B cell (primary cell): ENCODE data around the gene RBM38. TPM values are rescaled to one million over a fixed set of nuclear protein-coding genes. Genes with fewer than 3 reads are reported as not detected.

Source experiments
- ATAC-seq: fragments of 200-7000 bp; cut with Tn5 transposase; one replicate; pipeline ENCODE4 v1.10.0; 2021; ENCODE audit warnings: low read depth, mild to moderate bottlenecking, moderate number of reproducible peaks, moderate library complexity
- CTCF ChIA-PET: fragments of 350-600 bp; sonication (Branson Sonifier 250); formaldehyde crosslinking; loops from one replicate; lab custom pipeline; 2021; ENCODE audit warnings: antibody characterized with exemption, inconsistent platforms; lab: Charles Lee
- POLR2A ChIA-PET: fragments of 350-600 bp; sonication (Branson Sonifier 250); formaldehyde crosslinking; loops from one replicate; lab custom pipeline; 2021; ENCODE audit warnings: antibody characterized with exemption; lab: Charles Lee
- DNase-seq: peaks from one replicate; pipeline ENCODE4 v3.0.0; 2013
- H2AFZ ChIP-seq: 2 replicates; pipeline ENCODE4 v1.6.1; 2012; ENCODE audit warnings: mild to moderate bottlenecking, low read depth, low read length; ENCODE audit not compliant: insufficient read depth, poor library complexity, severe bottlenecking
- H3K27ac ChIP-seq, 2 donors: 1 replicate in 1 of 2; 2 replicates in 1 of 2; pipeline ENCODE4 v1.5.1; 2012 to 2013; ENCODE audit warnings: low read length in 2 of 2, mild to moderate bottlenecking in 2 of 2, moderate library complexity in 1 of 2
- H3K27me3 ChIP-seq, 4 experiments: fragments of 200-600 bp in 1 of 4; sonication (generic) in 1 of 4; replicated peaks in 1 of 4; 1 replicate in 2 of 4; 2 replicates in 2 of 4; pipeline versions ENCODE4 v1.6.1 to v1.7.0; 2013 to 2016; ENCODE audit warnings: low read length in 3 of 4, mild to moderate bottlenecking in 2 of 4, mixed read lengths in 1 of 4, moderate library complexity in 1 of 4; ENCODE audit not compliant: insufficient read depth in 4 of 4, control insufficient read depth in 3 of 4; ENCODE audit errors: control extremely low read depth in 1 of 4
- H3K36me3 ChIP-seq, 2 experiments: replicated peaks in 1 of 2; 1 replicate in 1 of 2; 2 replicates in 1 of 2; pipeline versions ENCODE4 v1.6.1 to v1.7.1; 2013; ENCODE audit warnings: low read length in 1 of 2; ENCODE audit not compliant: insufficient read depth in 2 of 2, control insufficient read depth in 1 of 2; ENCODE audit errors: control extremely low read depth in 1 of 2, extremely low read depth in 1 of 2
- H3K4me1 ChIP-seq, 2 donors: fragments of 200-600 bp in 1 of 2; sonication (generic) in 1 of 2; 1 replicate in 1 of 2; 2 replicates in 1 of 2; pipeline versions ENCODE4 v1.5.1 to v1.6.1; 2013 to 2017; ENCODE audit warnings: low read length in 2 of 2; ENCODE audit not compliant: control insufficient read depth in 2 of 2, insufficient read depth in 2 of 2
- H3K4me2 ChIP-seq: replicated peaks from 2 replicates; pipeline ENCODE3; 2012; ENCODE audit warnings: mild to moderate bottlenecking, low read depth, low read length; ENCODE audit not compliant: poor library complexity, severe bottlenecking
- H3K4me3 ChIP-seq, 5 experiments: fragments of 200-600 bp in 1 of 5; sonication (generic) in 1 of 5; 1 replicate in 3 of 5; 2 replicates in 2 of 5; pipeline versions ENCODE4 v1.5.1 to v1.7.0; 2011 to 2016; ENCODE audit warnings: low read length in 4 of 5, mild to moderate bottlenecking in 4 of 5, low read depth in 2 of 5, control low read depth in 1 of 5, moderate library complexity in 1 of 5; ENCODE audit not compliant: insufficient read depth in 1 of 5; ENCODE audit errors: control extremely low read depth in 1 of 5, extremely low read depth in 1 of 5
- H3K79me2 ChIP-seq: fragments of 200-600 bp; sonication (generic); one replicate; pipeline ENCODE4 v1.6.0; 2016; ENCODE audit warnings: low read length; ENCODE audit not compliant: control insufficient read depth, insufficient read depth
- H3K9ac ChIP-seq: fragments of 200-600 bp; sonication (generic); 2 replicates; pipeline ENCODE4 v1.6.1; 2017; ENCODE audit warnings: mild to moderate bottlenecking, low read length, moderate library complexity
- H3K9me3 ChIP-seq, 3 donors: one replicate each; pipeline versions ENCODE4 v1.6.1 to v1.7.1; 2013; ENCODE audit warnings: low read length in 2 of 3; ENCODE audit not compliant: control insufficient read depth in 2 of 3, insufficient read depth in 1 of 3; ENCODE audit errors: control extremely low read depth in 1 of 3
- H4K20me1 ChIP-seq: 2 replicates; pipeline ENCODE4 v1.6.0; 2012; ENCODE audit warnings: mild to moderate bottlenecking, low read length; ENCODE audit not compliant: insufficient read depth, control insufficient read depth, poor library complexity, severe bottlenecking
- H3K27ac Mint-ChIP-seq: one replicate; pipeline ENCODE4 v1.8.0; 2021; ENCODE audit warnings: mixed read lengths
- H3K27me3 Mint-ChIP-seq: one replicate; pipeline ENCODE4 v1.8.0; 2021; ENCODE audit warnings: mixed read lengths
- H3K4me1 Mint-ChIP-seq: one replicate; pipeline ENCODE4 v1.8.0; 2021; ENCODE audit warnings: mixed read lengths
- H3K4me3 Mint-ChIP-seq: one replicate; pipeline ENCODE4 v1.8.0; 2021; ENCODE audit warnings: mixed read lengths
- H3K9me3 Mint-ChIP-seq: one replicate; pipeline ENCODE4 v1.8.0; 2022; ENCODE audit warnings: mixed read lengths; ENCODE audit not compliant: insufficient read depth
- CTCF ChIP-seq: fragments of 200-600 bp; IDR thresholded peaks from one replicate; pipeline ENCODE4 v1.8.0; 2022; ENCODE audit warnings: antibody characterized with exemption, mild to moderate bottlenecking
- EZH2 ChIP-seq: IDR thresholded peaks from 2 replicates; pipeline ENCODE4 v1.6.1; 2012; ENCODE audit warnings: borderline replicate concordance, low read depth, mild to moderate bottlenecking, moderate library complexity, low read length; ENCODE audit not compliant: insufficient read depth, poor library complexity, severe bottlenecking
- WGBS: methylation state at CpG from one replicate; pipeline ENCODE4 v1.1.5; 2013; ENCODE audit warnings: missing lambda C conversion rate; ENCODE audit not compliant: insufficient coverage; 5-methylcytosine and 5-hydroxymethylcytosine counted together
- intact Hi-C: fragments of 100-400 bp; cut with micrococcal nuclease; formaldehyde crosslinking; loops from one replicate; pipeline ENCODE4 v1.10.0; 2022
- polyA plus RNA-seq: library from polyadenylated mRNA; depleted of rRNA; stranded (reverse); fragments of >200 nt; gene quantifications from 2 replicates; pipeline ENCODE4 v1.2.3, GENCODE V29; 2012
- total RNA-seq, 2 donors: library from RNA; stranded (reverse); fragments of 120-200 nt in 1 of 2; gene quantifications; 1 replicate in 1 of 2; 2 replicates in 1 of 2; pipeline versions ENCODE4 v1.2.3 to v1.2.4, GENCODE V29; 2013 to 2022

The RBM38 gene
- total and polyA plus RNA-seq, 2 donors (not counting 1 experiment from before 2014, with no cell fraction given): 198 to 225 TPM

DNA sequence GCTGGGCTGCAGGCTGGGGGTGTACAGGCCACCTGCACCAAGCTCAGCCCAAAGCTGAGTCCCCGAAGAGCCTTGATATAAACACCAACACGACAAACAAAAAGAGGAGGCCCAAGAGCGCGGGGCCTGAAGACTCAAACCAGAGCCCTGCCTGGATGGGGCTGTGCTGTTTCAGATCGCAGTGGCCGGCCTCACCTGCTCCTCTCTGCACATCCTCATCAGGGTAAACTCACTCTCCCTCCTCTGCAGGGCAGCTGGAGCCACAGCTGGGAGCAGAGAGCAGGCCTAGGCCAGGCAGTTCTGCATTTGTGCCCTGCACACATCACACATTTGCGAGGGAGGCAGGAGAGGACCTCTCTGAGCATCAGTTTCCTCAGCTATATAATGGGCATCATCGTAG, 3.7 kb upstream of the RBM38 start:
- no peak overlapping the region for H3K4me2 ChIP-seq
- POLR2A ChIA-PET: interaction anchor here (1.7 to 7.4 kb wide), 2 partner anchors 12 to 25 kb away, joined by 5 to 109 read pairs; no protein-coding TSS in a partner anchor
- Mint-ChIP-seq H3K4me1 (peaks cover 19% of the 10 kb centered on the region), H3K27ac (no peak overlapping the region), H3K9me3 (no peaks in the 10 kb centered on the region), H3K27me3 (no peaks in the 10 kb centered on the region), H3K4me3 (no peak overlapping the region)
- ATAC-seq: no peak
- peaks cover 22 to 30% of the 10 kb centered on the region in 2 donors for H3K4me1 ChIP-seq
- H3K9me3 ChIP-seq: no peaks in the 10 kb centered on the region
- no peak overlapping the region for H3K27ac ChIP-seq
- no peaks in the 10 kb centered on the region for H3K27me3 ChIP-seq
- no peak for TF ChIP-seq EZH2
- H2AFZ ChIP-seq: no peak overlapping the region
- peaks cover 6% of the 10 kb centered on the region for H4K20me1 ChIP-seq
- peaks cover 8% of the 10 kb centered on the region for H3K79me2 ChIP-seq
- intact Hi-C loops: loop anchor here (10.0 kb wide), 1 partner anchor 47 kb away; no protein-coding TSS in a partner anchor
- H3K36me3 ChIP-seq: peaks cover 0 to 9% of the 10 kb centered on the region in 2 experiments
- CTCF ChIA-PET: interaction anchor here (1.0 to 4.6 kb wide), 10 partner anchors 8 to 207 kb away, joined by 3 to 66 read pairs (median 10); no protein-coding TSS in a partner anchor
- H3K4me3 ChIP-seq: no peak overlapping the region
- no peak overlapping the region for H3K9ac ChIP-seq
- 98% methylated on average over 6 of the region's 8 CpGs for WGBS
- DNase-seq: no peak

GRCh38 chr20:57387945-57388371, 3.2 kb upstream of the RBM38 start:
- H3K27ac ChIP-seq: no peak overlapping the region
- intact Hi-C loops: loop anchor here (2.0 to 10.0 kb wide), 2 partner anchors 47 to 233 kb away; partner anchors contain the start of gene ZBP1
- no peak for ATAC-seq

More at GRCh38 chr20:57387945-57388371, 3.2 kb upstream of the RBM38 start:
- Histone ChIP-seq H3K36me3 (peaks cover 0 to 14% of the 10 kb centered on the region in 2 experiments), H3K4me1 (peaks cover 22 to 35% of the 10 kb centered on the region in 2 donors), H3K4me3 (no peak overlapping the region), H3K4me2 (no peak overlapping the region), H4K20me1 (peaks cover 11% of the 10 kb centered on the region), H3K9me3 (no peaks in the 10 kb centered on the region), H2AFZ (no peak overlapping the region), H3K9ac (no peak overlapping the region), H3K27me3 (no peaks in the 10 kb centered on the region), H3K79me2 (peaks cover 13% of the 10 kb centered on the region)
- no peak overlapping the region for H3K4me3 Mint-ChIP-seq
- WGBS: 100% methylated on average over 2 of the region's 7 CpGs
- no peaks in the 10 kb centered on the region for H3K27me3 Mint-ChIP-seq
- H3K27ac Mint-ChIP-seq: no peak overlapping the region
- ChIA-PET CTCF (interaction anchor here (1.1 to 4.6 kb wide), 11 partner anchors 8 to 122 kb away, joined by 3 to 66 read pairs (median 13); no protein-coding TSS in a partner anchor), POLR2A (interaction anchor here (1.7 to 7.4 kb wide), 3 partner anchors 12 to 231 kb away, joined by 5 to 109 read pairs (median 17); partner anchors contain the start of gene ZBP1)
- H3K9me3 Mint-ChIP-seq: no peaks in the 10 kb centered on the region
- TF ChIP-seq EZH2: no peak
- TF ChIP-seq CTCF: no peak
- no peak for DNase-seq
- H3K4me1 Mint-ChIP-seq: peaks cover 20% of the 10 kb centered on the region
